Subcutaneous abdominal adipose tissue (tissue), 5 donors: ENCODE results near the gene TNXB.
A peak's percentile ranks its signal among the peaks of the same experiment; 100 is the strongest.

Experiments
- H3K27ac ChIP-seq: one replicate; pipeline ENCODE4 v1.7.0; 2013; ENCODE audit warnings: low read depth, mild to moderate bottlenecking, inconsistent platforms, low read length, moderate library complexity
- H3K27me3 ChIP-seq, 5 donors: one replicate each; pipeline ENCODE4 v1.7.0; 2013; ENCODE audit warnings: low read length in 5 of 5, inconsistent platforms in 1 of 5; ENCODE audit not compliant: control insufficient read depth in 5 of 5, insufficient read depth in 4 of 5
- H3K36me3 ChIP-seq, 5 donors: one replicate each; pipeline ENCODE4 v1.7.0; 2013; ENCODE audit warnings: low read length in 5 of 5; ENCODE audit not compliant: control insufficient read depth in 5 of 5, insufficient read depth in 5 of 5
- H3K4me1 ChIP-seq, 5 donors: one replicate each; pipeline ENCODE4 v1.7.0; 2013; ENCODE audit warnings: low read length in 5 of 5, mild to moderate bottlenecking in 3 of 5, moderate library complexity in 1 of 5; ENCODE audit not compliant: control insufficient read depth in 5 of 5, insufficient read depth in 5 of 5
- H3K4me3 ChIP-seq, 5 donors: one replicate each; pipeline ENCODE4 v1.7.0; 2013; ENCODE audit warnings: low read length in 5 of 5, low read depth in 1 of 5
- H3K9ac ChIP-seq, 5 donors: one replicate each; pipeline ENCODE4 v1.7.0; 2013; ENCODE audit warnings: low read length in 5 of 5, mild to moderate bottlenecking in 4 of 5, moderate library complexity in 3 of 5
- H3K9me3 ChIP-seq, 5 donors: one replicate each; pipeline ENCODE4 v1.7.0; 2013; ENCODE audit warnings: low read length in 5 of 5; ENCODE audit not compliant: control insufficient read depth in 5 of 5
- donor health status: healthy.
- donor health status: healthy.
- donor health status: healthy.
- donor health status: healthy.
- donor health status: healthy.

Gene TNXB, protein sequence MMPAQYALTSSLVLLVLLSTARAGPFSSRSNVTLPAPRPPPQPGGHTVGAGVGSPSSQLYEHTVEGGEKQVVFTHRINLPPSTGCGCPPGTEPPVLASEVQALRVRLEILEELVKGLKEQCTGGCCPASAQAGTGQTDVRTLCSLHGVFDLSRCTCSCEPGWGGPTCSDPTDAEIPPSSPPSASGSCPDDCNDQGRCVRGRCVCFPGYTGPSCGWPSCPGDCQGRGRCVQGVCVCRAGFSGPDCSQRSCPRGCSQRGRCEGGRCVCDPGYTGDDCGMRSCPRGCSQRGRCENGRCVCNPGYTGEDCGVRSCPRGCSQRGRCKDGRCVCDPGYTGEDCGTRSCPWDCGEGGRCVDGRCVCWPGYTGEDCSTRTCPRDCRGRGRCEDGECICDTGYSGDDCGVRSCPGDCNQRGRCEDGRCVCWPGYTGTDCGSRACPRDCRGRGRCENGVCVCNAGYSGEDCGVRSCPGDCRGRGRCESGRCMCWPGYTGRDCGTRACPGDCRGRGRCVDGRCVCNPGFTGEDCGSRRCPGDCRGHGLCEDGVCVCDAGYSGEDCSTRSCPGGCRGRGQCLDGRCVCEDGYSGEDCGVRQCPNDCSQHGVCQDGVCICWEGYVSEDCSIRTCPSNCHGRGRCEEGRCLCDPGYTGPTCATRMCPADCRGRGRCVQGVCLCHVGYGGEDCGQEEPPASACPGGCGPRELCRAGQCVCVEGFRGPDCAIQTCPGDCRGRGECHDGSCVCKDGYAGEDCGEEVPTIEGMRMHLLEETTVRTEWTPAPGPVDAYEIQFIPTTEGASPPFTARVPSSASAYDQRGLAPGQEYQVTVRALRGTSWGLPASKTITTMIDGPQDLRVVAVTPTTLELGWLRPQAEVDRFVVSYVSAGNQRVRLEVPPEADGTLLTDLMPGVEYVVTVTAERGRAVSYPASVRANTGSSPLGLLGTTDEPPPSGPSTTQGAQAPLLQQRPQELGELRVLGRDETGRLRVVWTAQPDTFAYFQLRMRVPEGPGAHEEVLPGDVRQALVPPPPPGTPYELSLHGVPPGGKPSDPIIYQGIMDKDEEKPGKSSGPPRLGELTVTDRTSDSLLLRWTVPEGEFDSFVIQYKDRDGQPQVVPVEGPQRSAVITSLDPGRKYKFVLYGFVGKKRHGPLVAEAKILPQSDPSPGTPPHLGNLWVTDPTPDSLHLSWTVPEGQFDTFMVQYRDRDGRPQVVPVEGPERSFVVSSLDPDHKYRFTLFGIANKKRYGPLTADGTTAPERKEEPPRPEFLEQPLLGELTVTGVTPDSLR (N-terminal part only)

DNA sequence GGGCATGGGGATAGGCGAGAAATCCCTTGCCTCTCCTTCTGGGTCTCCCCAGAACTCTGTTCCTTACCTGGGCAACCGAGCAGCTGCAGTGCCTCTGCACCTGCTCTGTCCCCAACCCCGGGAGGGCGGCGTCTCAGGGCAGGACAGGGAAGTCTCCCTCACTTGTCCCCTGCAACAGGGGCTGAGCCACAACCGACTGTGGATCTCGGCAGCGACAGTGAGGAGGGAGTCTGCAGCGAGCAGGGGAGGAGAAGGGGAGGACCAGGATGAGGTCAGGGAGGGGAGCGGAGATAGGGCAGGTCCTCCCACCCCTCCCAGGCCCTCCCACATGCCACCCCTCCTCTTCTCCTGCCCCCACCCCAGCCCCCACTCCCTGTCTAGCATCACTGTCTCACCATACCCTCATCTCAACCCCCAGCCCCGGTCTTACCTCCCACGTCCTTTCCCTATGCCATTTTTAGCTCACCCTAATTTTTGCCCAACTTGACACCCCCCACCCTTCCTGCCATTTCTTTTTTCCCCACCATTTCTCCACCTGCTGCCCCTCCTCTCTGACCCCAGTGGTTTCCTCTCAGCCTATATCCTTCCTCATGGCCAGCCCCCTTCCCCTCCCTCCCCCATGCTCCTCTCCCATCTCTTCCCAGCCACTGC lies at the start of gene TNXB:
TSS of gene TNXB (minus strand) at position 225 of the 651 bp plus-strand sequence. CDS start 11,140 bp downstream, outside the sequence.
- Histone ChIP-seq H3K4me3 (peak within 1 kb of the TSS; percentile 44 to 88 (median 80)), H3K27me3 (peaks cover 2 to 24% (median 16%) of the 10 kb centered on the region in 5 donors), H3K4me1 (peaks cover 19 to 73% (median 69%) of the 10 kb centered on the region in 5 donors), H3K9me3 (no peaks in the 10 kb centered on the region), H3K27ac (peak within 1 kb of the TSS; percentile 71), H3K36me3 (peaks cover 0 to 5% (median 0%) of the 10 kb centered on the region in 5 donors), H3K9ac (peak within 1 kb of the TSS; percentile 12 to 64 (median 23))

DNA sequence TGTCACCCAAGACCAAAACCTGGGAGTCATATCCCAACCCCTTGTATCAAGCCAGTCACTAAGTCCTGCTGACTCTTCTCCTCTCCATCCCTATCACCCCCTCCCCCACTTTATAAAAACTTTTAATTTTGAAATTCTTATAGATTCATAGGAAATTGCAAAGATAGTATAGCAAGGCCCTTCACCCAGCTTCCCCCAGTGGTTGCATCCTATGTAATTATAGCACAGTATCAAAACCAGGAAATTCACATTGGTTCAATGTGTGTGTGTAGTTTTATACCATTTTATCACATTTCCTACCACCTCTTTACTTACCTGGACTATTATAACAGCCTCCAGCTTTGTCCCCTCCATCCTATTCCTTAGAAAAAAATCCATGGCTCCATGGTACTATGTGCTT lies 48.9 kb upstream of the TNXB start:
- Histone ChIP-seq H3K27me3 (no peaks in the 10 kb centered on the region), H3K4me1 (peaks cover 0 to 34% (median 28%) of the 10 kb centered on the region in 5 donors), H3K27ac (no peak overlapping the region), H3K36me3 (peaks cover 4 to 38% (median 32%) of the 10 kb centered on the region in 5 donors), H3K4me3 (no peak overlapping the region), H3K9ac (no peak overlapping the region), H3K9me3 (no peaks in the 10 kb centered on the region)

DNA sequence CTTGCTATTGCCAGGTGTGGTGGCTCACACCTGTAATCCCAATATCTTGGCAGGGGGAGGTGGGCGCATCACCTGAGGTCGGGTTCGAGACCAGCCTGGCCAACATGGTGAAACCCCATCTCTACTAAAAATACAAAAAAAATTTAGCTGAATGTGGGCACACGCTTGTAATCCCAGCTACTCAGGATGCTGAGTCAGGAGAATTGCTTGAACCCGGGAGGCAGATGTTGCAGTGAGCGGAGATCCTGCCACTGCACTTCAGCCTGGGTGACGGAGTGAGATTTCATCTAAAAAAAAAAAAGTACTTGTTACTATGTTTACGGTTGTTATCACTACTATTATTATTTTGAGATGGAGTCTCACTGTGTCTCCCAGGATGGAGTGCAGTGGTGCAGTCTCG lies 47.8 kb upstream of the TNXB start:
- peaks cover 4 to 29% (median 26%) of the 10 kb centered on the region in 5 donors for H3K36me3 ChIP-seq

DNA sequence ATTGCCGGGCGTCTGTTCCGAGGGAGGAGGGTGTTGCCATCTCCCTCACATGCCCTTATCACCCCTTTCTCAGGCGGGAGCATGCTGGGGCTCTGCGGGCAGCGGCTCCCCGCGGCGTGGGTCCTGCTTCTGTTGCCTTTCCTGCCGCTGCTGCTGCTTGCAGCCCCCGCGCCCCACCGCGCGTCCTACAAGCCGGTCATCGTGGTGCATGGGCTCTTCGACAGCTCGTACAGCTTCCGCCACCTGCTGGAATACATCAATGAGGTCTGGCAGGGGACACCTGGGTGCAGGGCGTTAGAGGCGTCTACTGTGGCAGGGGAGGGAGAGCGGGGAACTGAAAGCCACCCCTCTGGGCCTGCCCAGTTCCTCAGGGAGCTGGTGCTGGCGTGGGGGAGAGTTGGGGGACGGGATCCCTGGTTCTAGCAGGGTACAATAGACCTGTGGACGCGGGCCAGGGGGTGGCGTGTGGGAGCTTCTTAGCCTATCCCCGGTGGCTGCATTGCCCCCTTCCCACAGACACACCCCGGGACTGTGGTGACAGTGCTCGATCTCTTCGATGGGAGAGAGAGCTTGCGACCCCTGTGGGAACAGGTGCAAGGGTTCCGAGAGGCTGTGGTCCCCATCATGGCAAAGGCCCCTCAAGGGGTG lies 45.5 kb upstream of the TNXB start:
- Histone ChIP-seq H3K4me1 (peaks cover 0 to 41% (median 39%) of the 10 kb centered on the region in 5 donors), H3K27ac (peak overlapping the region; percentile 90)

More for the DNA sequence above, 47.8 kb upstream of the TNXB start:
- Histone ChIP-seq H3K27me3 (no peaks in the 10 kb centered on the region), H3K4me1 (peaks cover 0 to 40% (median 37%) of the 10 kb centered on the region in 5 donors), H3K4me3 (no peak overlapping the region), H3K9ac (no peak overlapping the region), H3K27ac (no peak overlapping the region), H3K9me3 (no peaks in the 10 kb centered on the region)

DNA sequence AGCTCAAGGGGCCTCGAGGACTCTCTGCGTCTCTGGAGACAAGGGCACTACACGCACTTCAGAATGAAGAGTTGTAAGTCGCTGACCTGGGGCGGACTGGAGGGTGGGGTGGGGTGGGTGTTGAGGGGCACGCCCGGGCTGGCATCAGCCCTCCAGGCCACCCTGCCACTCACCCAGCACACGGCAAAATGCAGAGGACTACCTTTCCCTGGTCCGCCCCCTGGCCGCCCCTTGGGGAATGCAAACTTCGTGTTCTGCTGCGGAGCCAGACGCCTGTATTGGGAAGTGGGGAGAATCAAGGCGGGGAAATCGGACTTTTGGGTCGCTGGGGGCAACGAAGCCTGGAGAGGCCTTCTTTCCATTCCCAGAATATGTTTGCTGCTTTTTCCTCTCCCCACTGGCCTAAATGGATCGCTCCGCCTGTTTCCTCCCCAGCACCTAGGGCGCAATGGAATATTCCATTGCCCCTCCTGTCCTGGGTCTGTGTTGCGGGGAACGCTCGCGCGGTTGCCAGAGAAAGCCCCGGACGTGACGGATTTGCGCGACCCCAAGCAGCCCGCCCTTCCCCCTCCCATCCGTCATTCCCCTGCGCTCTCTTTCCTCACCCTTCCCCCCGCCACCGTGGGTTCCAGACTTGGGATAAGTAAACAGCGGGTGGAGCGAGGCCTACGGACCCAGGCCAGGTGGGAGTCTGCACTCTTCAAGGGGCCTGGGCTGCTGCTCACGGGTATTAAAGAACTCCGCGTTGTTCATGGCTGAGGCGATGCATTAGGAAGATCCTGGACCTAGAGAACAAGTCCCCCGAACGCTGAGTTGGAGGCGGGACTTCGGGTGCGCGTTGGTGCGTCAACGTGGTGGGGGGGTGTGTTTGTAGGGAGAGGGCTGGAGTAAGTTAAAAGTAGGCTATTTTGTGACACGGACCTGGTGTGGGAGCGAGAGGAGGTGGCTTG lies 44.7 kb upstream of the TNXB start, which contains the start of gene PPT2:
TSS of gene PPT2 (plus strand) at position 578 of the 950 bp plus-strand sequence. CDS start 454 bp downstream, outside the sequence.
- Histone ChIP-seq H3K27ac (peak within 1 kb of the TSS; percentile 90), H3K9ac (peak within 1 kb of the TSS; percentile 57 to 85 (median 77)), H3K4me1 (peaks cover 0 to 46% (median 44%) of the 10 kb centered on the region in 5 donors), H3K27me3 (peaks cover 0 to 17% (median 8%) of the 10 kb centered on the region in 5 donors), H3K36me3 (peaks cover 4 to 27% (median 24%) of the 10 kb centered on the region in 5 donors), H3K9me3 (no peaks in the 10 kb centered on the region), H3K4me3 (peak within 1 kb of the TSS; percentile 91 to 96 (median 94))

More for the DNA sequence above, 45.5 kb upstream of the TNXB start:
- Histone ChIP-seq H3K36me3 (peaks cover 4 to 29% (median 26%) of the 10 kb centered on the region in 5 donors), H3K9ac (peak overlapping the region; percentile 57 to 85 (median 77)), H3K27me3 (peaks cover 0 to 11% (median 3%) of the 10 kb centered on the region in 5 donors), H3K4me3 (peak overlapping the region; percentile 91 to 96 (median 94)), H3K9me3 (no peaks in the 10 kb centered on the region)

DNA sequence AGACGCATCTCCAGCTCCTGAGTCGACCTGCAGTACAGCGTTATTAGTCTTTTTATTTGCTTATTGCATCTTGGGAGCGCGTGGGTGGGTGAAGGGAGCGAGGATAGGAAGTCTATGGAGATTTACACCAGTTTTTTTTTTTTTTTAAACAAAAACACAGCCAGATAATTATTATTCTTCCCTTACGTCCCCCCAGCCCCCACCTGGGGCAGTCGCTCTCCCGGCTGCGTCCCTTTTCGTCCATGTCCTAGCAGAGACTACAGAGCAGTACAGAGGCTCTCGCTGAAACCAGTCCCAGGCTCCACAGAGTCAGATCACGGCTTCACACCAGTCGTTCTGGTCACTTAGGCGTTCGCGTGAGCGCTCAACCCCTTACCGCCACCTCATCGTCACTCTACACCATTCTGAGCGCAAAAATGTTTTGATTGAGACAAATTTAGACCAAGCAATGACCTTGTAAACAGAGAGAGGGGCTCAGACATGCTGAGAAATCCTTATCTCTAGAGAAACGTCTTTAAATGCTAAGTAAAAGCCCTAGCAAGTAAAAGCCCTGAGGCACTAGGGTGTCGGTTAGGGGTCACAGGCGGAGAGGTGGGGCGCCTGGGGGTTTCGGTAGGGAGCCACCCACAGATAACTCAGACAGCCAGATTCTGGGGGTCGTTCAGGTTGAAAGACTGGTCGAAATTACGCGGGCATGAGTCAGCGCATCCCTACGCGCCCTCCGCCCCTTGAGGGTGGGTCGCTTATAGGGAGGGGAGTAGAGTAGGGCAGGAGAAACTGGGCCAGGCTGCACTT lies 43.8 kb upstream of the TNXB start:
- Histone ChIP-seq H3K27me3 (peaks cover under 1 to 18% (median 8%) of the 10 kb centered on the region in 5 donors), H3K36me3 (peaks cover under 1 to 18% (median 15%) of the 10 kb centered on the region in 5 donors), H3K27ac (peak overlapping the region; percentile 90), H3K4me3 (peak overlapping the region; percentile 91 to 96 (median 94)), H3K4me1 (peaks cover 0 to 54% (median 51%) of the 10 kb centered on the region in 5 donors), H3K9ac (peak overlapping the region; percentile 57 to 84 (median 72)), H3K9me3 (no peaks in the 10 kb centered on the region)

DNA sequence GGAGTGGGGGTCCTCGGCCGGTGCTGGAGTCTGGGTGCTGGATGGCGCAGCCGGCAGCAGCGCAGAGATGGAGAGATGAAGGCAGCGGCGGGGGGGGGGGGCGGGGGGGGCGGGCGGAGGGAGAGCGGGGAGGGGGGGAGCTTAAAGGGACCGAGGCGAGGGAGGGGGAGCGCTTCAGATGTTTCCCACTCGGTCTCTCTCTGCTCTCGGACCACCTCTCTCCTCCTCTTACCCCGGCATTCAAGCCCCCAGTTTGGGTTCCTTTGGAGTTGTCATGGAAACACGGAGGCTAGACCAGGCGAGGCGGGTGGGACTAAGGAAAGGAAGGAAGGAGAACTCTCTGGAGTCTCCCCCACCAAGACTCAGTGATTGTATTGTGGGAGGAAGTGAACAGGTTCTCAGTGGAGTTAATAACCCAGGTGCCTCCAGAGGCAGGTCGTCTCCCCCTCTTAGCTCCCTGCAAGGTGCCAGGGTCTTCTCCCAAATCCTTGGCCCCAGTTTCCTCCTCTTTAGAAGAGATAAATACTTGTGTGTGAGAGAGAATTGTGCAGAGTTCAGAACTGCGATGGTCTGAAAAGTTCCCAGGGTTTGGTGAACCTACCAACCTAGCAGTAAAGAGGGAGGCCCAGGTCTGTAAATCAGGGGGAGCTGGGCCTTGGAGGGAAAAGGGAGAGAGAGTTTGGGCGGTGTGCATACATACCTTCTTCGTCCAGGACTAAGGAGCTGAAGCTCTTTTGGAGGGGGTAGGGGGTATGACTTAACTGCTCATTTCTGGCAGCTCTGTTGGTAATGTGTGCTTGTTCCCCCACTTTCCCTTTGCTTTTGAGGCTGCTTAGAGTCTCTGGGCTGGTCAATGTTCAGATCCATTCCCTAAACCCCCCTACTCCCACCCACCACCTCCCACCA lies 43.0 kb upstream of the TNXB start, which contains the start of gene PRRT1:
TSS of gene PRRT1 (minus strand) at position 77 of the 906 bp plus-strand sequence. CDS start 112 bp downstream, outside the sequence.
- peaks cover 3 to 19% (median 8%) of the 10 kb centered on the region in 5 donors for H3K27me3 ChIP-seq

More for the DNA sequence above, 43.0 kb upstream of the TNXB start, which contains the start of gene PRRT1:
- peak within 1 kb of the TSS in 4 of 5 donors; percentile 18 to 95 (median 92) for H3K4me3 ChIP-seq
- H3K27ac ChIP-seq, result peak within 1 kb of the TSS; percentile 90
- peak within 1 kb of the TSS in 3 of 5 donors; percentile 32 to 77 (median 57) for H3K9ac ChIP-seq
- H3K36me3 ChIP-seq, result peaks cover 0 to 10% (median 8%) of the 10 kb centered on the region in 5 donors
- H3K4me1 ChIP-seq, result peaks cover 0 to 55% (median 52%) of the 10 kb centered on the region in 5 donors
- H3K9me3 ChIP-seq, result no peaks in the 10 kb centered on the region
